K562 (cell line): ENCODE results near the gene LRRC3. TPM values are rescaled to one million over a fixed set of nuclear protein-coding genes. Genes with fewer than 3 reads are reported as not detected.

ENCODE experiments used
- ATAC-seq: fragments of 200-7000 bp; cut with Tn5 transposase; 3 replicates; pipeline ENCODE4 v1.9.1; 2020; ENCODE audit warnings: moderate library complexity
- BruUV-seq: library from RNA; stranded (reverse); fragments of 400-500 nt; replicated peaks from 2 replicates; lab custom pipeline; 2021; lab: Mats Ljungman, UMichigan
- CTCF ChIA-PET: fragments of 300-600 bp; formaldehyde crosslinking; extraction: SDS; loops from one replicate; lab custom pipeline; 2021; ENCODE audit warnings: low intra/inter-chr PET ratio; lab: Yijun Ruan, JAX
- POLR2A ChIA-PET: fragments of 300-600, 350-650 bp; sonication (Branson Sonifier 250); formaldehyde crosslinking; extraction: SDS; loops from one replicate; lab custom pipeline; 2021; ENCODE audit warnings: antibody characterized with exemption, inconsistent platforms; lab: Yijun Ruan, JAX
- DNase-seq, 4 experiments: peaks; one replicate each; pipeline versions ENCODE4 v3.0.0 to v3.0.0-alpha.2; 2011 to 2018; ENCODE audit warnings: low spot score in 3 of 4, mixed read lengths in 3 of 4; ENCODE audit errors: extremely low read depth in 1 of 4
- FAIRE-seq: peaks from 2 replicates; lab custom pipeline; 2011; peaks lifted over from hg19 to GRCh38; lab: Jason Lieb, UNC
- H2AFZ ChIP-seq: 2 replicates; pipeline ENCODE4 v1.6.0; 2011; ENCODE audit warnings: low read depth, low read length, control low read depth, inconsistent platforms
- H3K27ac ChIP-seq: fragments of 200-600 bp; 3 replicates; pipeline ENCODE4 v1.8.0; 2011; ENCODE audit warnings: low read depth, mild to moderate bottlenecking, control low read depth, inconsistent platforms, low read length, moderate library complexity, mixed read lengths; ENCODE audit errors: extremely low read depth
- H3K27me3 ChIP-seq, 2 experiments: fragments of 300-600 bp in 1 of 2; 2 replicates in 1 of 2; 3 replicates in 1 of 2; pipeline versions ENCODE4 v1.6.0 to v1.8.0; 2011; ENCODE audit warnings: inconsistent platforms in 2 of 2, low read length in 2 of 2, mild to moderate bottlenecking in 1 of 2, mixed read lengths in 1 of 2, moderate library complexity in 1 of 2; ENCODE audit not compliant: control insufficient read depth in 2 of 2, insufficient read depth in 2 of 2
- H3K36me3 ChIP-seq: fragments of 300-600 bp; 3 replicates; pipeline ENCODE4 v1.8.0; 2011; ENCODE audit warnings: mild to moderate bottlenecking, low read length, inconsistent platforms; ENCODE audit not compliant: control insufficient read depth, insufficient read depth
- H3K4me1 ChIP-seq, 2 experiments: fragments of 200-600 bp in 1 of 2; replicated peaks in 1 of 2; 2 replicates in 1 of 2; 3 replicates in 1 of 2; pipeline versions ENCODE4 v1.5.1 to v1.8.0; 2011; ENCODE audit warnings: inconsistent platforms in 2 of 2, low read length in 2 of 2, mild to moderate bottlenecking in 1 of 2, mixed read lengths in 1 of 2, moderate library complexity in 1 of 2; ENCODE audit not compliant: control insufficient read depth in 2 of 2, insufficient read depth in 2 of 2
- H3K4me2 ChIP-seq: 2 replicates; pipeline ENCODE4 v1.6.1; 2011; ENCODE audit warnings: low read length, control low read depth, inconsistent platforms, mixed read lengths; ENCODE audit not compliant: insufficient read depth
- H3K4me3 ChIP-seq: fragments of 200-600 bp; sonication (generic), shearing (Covaris generic); 2 replicates; pipeline ENCODE4 v1.5.1; 2016; ENCODE audit warnings: control low read depth, inconsistent platforms
- H3K79me2 ChIP-seq: fragments of 200-600 bp; 3 replicates; pipeline ENCODE4 v1.8.0; 2011; ENCODE audit warnings: low read length, inconsistent platforms; ENCODE audit not compliant: control insufficient read depth, insufficient read depth
- H3K9ac ChIP-seq, 2 experiments: 2 replicates each; pipeline versions ENCODE4 v1.6.0 to v1.6.1; 2011; ENCODE audit warnings: low read depth in 2 of 2, low read length in 2 of 2, control low read depth in 1 of 2, inconsistent platforms in 1 of 2, mild to moderate bottlenecking in 1 of 2, mixed read lengths in 1 of 2; ENCODE audit not compliant: insufficient read depth in 1 of 2
- H3K9me1 ChIP-seq: one replicate; pipeline ENCODE4 v1.6.0; 2011; ENCODE audit warnings: inconsistent platforms, mild to moderate bottlenecking, low read length, moderate library complexity; ENCODE audit not compliant: control insufficient read depth, insufficient read depth
- H3K9me3 ChIP-seq: replicated peaks from 2 replicates; pipeline ENCODE4 v1.5.1; 2011; ENCODE audit warnings: low read depth, low read length, inconsistent platforms; ENCODE audit not compliant: control insufficient read depth, insufficient read depth
- H4K20me1 ChIP-seq: replicated peaks from 2 replicates; pipeline ENCODE4 v1.6.1; 2011; ENCODE audit warnings: low read length, inconsistent platforms, mixed read lengths; ENCODE audit not compliant: control insufficient read depth, insufficient read depth
- E2F3 ChIP-seq: fragments of 250-450 bp; sonication (Bioruptor Pico); IDR thresholded peaks from 2 replicates; pipeline ENCODE4 v1.4.0; 2020; ENCODE audit warnings: mild to moderate bottlenecking
- FOXK1 ChIP-seq: sonication (generic); formaldehyde crosslinking; IDR thresholded peaks from 2 replicates; pipeline ENCODE4 v1.8.0; 2022; ENCODE audit warnings: missing genetic modification reagents, mild to moderate bottlenecking, borderline replicate concordance
- GTF2F1 ChIP-seq: IDR thresholded peaks from 2 replicates; pipeline ENCODE4 v1.6.1; 2011; ENCODE audit warnings: low read depth, low read length, improper control_type of control experiment
- ILF3 ChIP-seq: fragments of 450-650 bp; IDR thresholded peaks from 2 replicates; pipeline ENCODE4 v1.6.1; 2018; ENCODE audit warnings: antibody characterized with exemption, mild to moderate bottlenecking, moderate library complexity, borderline replicate concordance
- LARP7 ChIP-seq: fragments of 450-650 bp; IDR thresholded peaks from 2 replicates; pipeline ENCODE4 v1.6.1; 2016
- MTA1 ChIP-seq: fragments of 450-650 bp; IDR thresholded peaks from 2 replicates; pipeline ENCODE4 v1.6.1; 2017; ENCODE audit warnings: borderline replicate concordance
- POLR3A ChIP-seq: IDR thresholded peaks from 2 replicates; pipeline ENCODE4 v1.6.1; 2011; ENCODE audit warnings: borderline replicate concordance, mild to moderate bottlenecking, moderate library complexity; ENCODE audit not compliant: insufficient read length, insufficient read depth; ENCODE audit errors: extremely low read depth
- ZNF589 ChIP-seq: fragments of 200-800 bp; sonication (Bioruptor generic); IDR thresholded peaks from 2 replicates; pipeline ENCODE4 v1.6.1; 2016; ENCODE audit warnings: low read depth, missing genetic modification characterization, missing compliant biosample characterization
- ZNF699 ChIP-seq: fragments of 250-450 bp; sonication (Bioruptor Pico); IDR thresholded peaks from 2 replicates; pipeline ENCODE4 v1.8.0; 2021; ENCODE audit warnings: mild to moderate bottlenecking, moderate library complexity; ENCODE audit not compliant: insufficient replicate concordance
- WGBS: fragments of 100-300 bp; shearing (Covaris generic); methylation state at CpG from one replicate; pipeline ENCODE4 v1.1.6; 2016; ENCODE audit warnings: low coverage, mixed read lengths; ENCODE audit not compliant: insufficient coverage; ENCODE audit errors: missing lambda C conversion rate; 5-methylcytosine and 5-hydroxymethylcytosine counted together
- in situ Hi-C: fragments of 300-500 bp; cut with MboI; formaldehyde crosslinking; loops from 4 replicates; pipeline ENCODE4 v1.15.0; 2018; ENCODE audit warnings: inconsistent platforms, mixed read lengths
- intact Hi-C: fragments of 100-400 bp; cut with micrococcal nuclease; formaldehyde crosslinking; loops from 2 replicates; pipeline ENCODE4 v1.14.2; 2022
- polyA plus RNA-seq, 8 experiments: library from polyadenylated mRNA; depleted of rRNA in 4 of 8; stranded (reverse) in 5 of 8; unstranded in 3 of 8; fragments of >200 nt; fragmentation: Nextera tagmentation in 2 of 8; fragmentation: Illumina TruSeq in 1 of 8; extraction: Ambion mirVana in 2 of 8; extraction: Trizol in 1 of 8; gene quantifications; 2 replicates each; pipeline versions ENCODE4 v1.2.1 to v1.2.3, GENCODE V29; 2011 to 2014; ENCODE audit warnings: inconsistent platforms in 1 of 8, missing spikeins in 1 of 8
- total RNA-seq, 7 experiments: library from RNA; depleted of rRNA in 6 of 7; stranded (reverse); fragments of >200 nt in 6 of 7; fragmentation: Illumina TruSeq in 2 of 7; extraction: Trizol in 2 of 7; gene quantifications; 2 replicates each; pipeline versions ENCODE4 v1.2.1 to v1.2.3, GENCODE V29; 2011 to 2021; ENCODE audit warnings: low replicate concordance in 1 of 7
- TF ChIP-seq, protein P1 (sequence below): fragments of 200-600 bp; sonication (generic); IDR thresholded peaks from one replicate; pipeline ENCODE4 v1.6.1; 2012; ENCODE audit warnings: mild to moderate bottlenecking, low read depth, low read length, inconsistent platforms

LRRC3 gene
- total and polyA plus RNA-seq, 9 of the 15 experiments (the other 6 are each of a cell fraction or from before 2014, with no cell fraction given): 0.04 TPM; not detected in 7

- H3K9me3 ChIP-seq: no peaks in the 10 kb centered on the region
- POLR2A ChIA-PET: interaction anchor here (0.6 kb wide), 1 partner anchor 627 kb away, joined by 3 read pairs; no protein-coding TSS in a partner anchor
- BruUV-seq: no TSS peak
- H3K79me2 ChIP-seq: no peaks in the 10 kb centered on the region
- no peak overlapping the region for H3K27ac ChIP-seq
- H2AFZ ChIP-seq: no peak overlapping the region
- no peak for ATAC-seq
- 2% methylated on average over 27 of the region's 27 CpGs for WGBS
- intact Hi-C loops: no loop called here
- no peak overlapping the region for H3K4me2 ChIP-seq
- H3K9me1 ChIP-seq: no peaks in the 10 kb centered on the region
- no peak for FAIRE-seq
- in situ Hi-C loops: no loop called here
- no peak overlapping the region for H3K4me3 ChIP-seq
- H3K4me1 ChIP-seq: peaks cover 0 to 12% of the 10 kb centered on the region in 2 experiments; a peak in 2 of 5 replicates
- H3K9ac ChIP-seq: no peak overlapping the region
- no peak for DNase-seq
- CTCF ChIA-PET: no interaction called here
- peaks cover 2% of the 10 kb centered on the region for H4K20me1 ChIP-seq
- H3K36me3 ChIP-seq: no peaks in the 10 kb centered on the region
- peaks cover 78 to 88% of the 10 kb centered on the region in 2 experiments for H3K27me3 ChIP-seq
- TF ChIP-seq, protein P1, sequence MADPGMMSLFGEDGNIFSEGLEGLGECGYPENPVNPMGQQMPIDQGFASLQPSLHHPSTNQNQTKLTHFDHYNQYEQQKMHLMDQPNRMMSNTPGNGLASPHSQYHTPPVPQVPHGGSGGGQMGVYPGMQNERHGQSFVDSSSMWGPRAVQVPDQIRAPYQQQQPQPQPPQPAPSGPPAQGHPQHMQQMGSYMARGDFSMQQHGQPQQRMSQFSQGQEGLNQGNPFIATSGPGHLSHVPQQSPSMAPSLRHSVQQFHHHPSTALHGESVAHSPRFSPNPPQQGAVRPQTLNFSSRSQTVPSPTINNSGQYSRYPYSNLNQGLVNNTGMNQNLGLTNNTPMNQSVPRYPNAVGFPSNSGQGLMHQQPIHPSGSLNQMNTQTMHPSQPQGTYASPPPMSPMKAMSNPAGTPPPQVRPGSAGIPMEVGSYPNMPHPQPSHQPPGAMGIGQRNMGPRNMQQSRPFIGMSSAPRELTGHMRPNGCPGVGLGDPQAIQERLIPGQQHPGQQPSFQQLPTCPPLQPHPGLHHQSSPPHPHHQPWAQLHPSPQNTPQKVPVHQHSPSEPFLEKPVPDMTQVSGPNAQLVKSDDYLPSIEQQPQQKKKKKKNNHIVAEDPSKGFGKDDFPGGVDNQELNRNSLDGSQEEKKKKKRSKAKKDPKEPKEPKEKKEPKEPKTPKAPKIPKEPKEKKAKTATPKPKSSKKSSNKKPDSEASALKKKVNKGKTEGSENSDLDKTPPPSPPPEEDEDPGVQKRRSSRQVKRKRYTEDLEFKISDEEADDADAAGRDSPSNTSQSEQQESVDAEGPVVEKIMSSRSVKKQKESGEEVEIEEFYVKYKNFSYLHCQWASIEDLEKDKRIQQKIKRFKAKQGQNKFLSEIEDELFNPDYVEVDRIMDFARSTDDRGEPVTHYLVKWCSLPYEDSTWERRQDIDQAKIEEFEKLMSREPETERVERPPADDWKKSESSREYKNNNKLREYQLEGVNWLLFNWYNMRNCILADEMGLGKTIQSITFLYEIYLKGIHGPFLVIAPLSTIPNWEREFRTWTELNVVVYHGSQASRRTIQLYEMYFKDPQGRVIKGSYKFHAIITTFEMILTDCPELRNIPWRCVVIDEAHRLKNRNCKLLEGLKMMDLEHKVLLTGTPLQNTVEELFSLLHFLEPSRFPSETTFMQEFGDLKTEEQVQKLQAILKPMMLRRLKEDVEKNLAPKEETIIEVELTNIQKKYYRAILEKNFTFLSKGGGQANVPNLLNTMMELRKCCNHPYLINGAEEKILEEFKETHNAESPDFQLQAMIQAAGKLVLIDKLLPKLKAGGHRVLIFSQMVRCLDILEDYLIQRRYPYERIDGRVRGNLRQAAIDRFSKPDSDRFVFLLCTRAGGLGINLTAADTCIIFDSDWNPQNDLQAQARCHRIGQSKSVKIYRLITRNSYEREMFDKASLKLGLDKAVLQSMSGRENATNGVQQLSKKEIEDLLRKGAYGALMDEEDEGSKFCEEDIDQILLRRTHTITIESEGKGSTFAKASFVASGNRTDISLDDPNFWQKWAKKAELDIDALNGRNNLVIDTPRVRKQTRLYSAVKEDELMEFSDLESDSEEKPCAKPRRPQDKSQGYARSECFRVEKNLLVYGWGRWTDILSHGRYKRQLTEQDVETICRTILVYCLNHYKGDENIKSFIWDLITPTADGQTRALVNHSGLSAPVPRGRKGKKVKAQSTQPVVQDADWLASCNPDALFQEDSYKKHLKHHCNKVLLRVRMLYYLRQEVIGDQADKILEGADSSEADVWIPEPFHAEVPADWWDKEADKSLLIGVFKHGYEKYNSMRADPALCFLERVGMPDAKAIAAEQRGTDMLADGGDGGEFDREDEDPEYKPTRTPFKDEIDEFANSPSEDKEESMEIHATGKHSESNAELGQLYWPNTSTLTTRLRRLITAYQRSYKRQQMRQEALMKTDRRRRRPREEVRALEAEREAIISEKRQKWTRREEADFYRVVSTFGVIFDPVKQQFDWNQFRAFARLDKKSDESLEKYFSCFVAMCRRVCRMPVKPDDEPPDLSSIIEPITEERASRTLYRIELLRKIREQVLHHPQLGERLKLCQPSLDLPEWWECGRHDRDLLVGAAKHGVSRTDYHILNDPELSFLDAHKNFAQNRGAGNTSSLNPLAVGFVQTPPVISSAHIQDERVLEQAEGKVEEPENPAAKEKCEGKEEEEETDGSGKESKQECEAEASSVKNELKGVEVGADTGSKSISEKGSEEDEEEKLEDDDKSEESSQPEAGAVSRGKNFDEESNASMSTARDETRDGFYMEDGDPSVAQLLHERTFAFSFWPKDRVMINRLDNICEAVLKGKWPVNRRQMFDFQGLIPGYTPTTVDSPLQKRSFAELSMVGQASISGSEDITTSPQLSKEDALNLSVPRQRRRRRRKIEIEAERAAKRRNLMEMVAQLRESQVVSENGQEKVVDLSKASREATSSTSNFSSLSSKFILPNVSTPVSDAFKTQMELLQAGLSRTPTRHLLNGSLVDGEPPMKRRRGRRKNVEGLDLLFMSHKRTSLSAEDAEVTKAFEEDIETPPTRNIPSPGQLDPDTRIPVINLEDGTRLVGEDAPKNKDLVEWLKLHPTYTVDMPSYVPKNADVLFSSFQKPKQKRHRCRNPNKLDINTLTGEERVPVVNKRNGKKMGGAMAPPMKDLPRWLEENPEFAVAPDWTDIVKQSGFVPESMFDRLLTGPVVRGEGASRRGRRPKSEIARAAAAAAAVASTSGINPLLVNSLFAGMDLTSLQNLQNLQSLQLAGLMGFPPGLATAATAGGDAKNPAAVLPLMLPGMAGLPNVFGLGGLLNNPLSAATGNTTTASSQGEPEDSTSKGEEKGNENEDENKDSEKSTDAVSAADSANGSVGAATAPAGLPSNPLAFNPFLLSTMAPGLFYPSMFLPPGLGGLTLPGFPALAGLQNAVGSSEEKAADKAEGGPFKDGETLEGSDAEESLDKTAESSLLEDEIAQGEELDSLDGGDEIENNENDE: no peak
- TF ChIP-seq LARP7: no peak
- TF ChIP-seq E2F3 (CRISPR knock-in tag): no peak
- TF ChIP-seq FOXK1 (CRISPR knock-in tag): no peak
- no peak for TF ChIP-seq ZNF589 (CRISPR knock-in tag)
- TF ChIP-seq ZNF699 (CRISPR knock-in tag): no peak
- TF ChIP-seq POLR3A: no peak
- TF ChIP-seq ILF3: no peak
- TF ChIP-seq MTA1: no peak
- TF ChIP-seq GTF2F1: no peak
These were observed 41.5 kb downstream of the LRRC3 start for GRCh38 chr21:44496564-44497550.
